ENCODE results near the gene ZBTB40.

DNA sequence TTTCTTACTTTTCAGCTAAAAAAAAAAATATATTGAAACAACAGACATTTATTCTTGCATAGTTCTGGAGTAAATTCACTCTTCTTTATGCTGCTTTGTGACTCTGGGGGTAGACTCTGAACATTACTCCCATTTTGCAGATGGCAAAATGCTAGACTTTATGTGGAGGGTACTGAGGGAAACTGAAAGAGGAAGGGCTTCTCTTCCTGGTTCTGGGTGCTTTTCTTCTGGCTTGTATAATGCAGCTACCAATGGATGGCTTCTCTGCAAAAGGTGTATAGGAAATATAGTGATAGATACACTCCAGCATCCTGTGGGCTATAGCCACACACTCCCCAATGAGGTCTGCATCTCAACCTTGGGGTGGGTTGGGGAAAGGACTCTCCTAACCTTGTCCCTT is 19.7 kb upstream of the ZBTB40 start:
- TF ChIP-seq, protein P1, sequence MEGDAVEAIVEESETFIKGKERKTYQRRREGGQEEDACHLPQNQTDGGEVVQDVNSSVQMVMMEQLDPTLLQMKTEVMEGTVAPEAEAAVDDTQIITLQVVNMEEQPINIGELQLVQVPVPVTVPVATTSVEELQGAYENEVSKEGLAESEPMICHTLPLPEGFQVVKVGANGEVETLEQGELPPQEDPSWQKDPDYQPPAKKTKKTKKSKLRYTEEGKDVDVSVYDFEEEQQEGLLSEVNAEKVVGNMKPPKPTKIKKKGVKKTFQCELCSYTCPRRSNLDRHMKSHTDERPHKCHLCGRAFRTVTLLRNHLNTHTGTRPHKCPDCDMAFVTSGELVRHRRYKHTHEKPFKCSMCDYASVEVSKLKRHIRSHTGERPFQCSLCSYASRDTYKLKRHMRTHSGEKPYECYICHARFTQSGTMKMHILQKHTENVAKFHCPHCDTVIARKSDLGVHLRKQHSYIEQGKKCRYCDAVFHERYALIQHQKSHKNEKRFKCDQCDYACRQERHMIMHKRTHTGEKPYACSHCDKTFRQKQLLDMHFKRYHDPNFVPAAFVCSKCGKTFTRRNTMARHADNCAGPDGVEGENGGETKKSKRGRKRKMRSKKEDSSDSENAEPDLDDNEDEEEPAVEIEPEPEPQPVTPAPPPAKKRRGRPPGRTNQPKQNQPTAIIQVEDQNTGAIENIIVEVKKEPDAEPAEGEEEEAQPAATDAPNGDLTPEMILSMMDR (IDR thresholded peaks at IDR 0.05 in 8 of 11, conservative IDR thresholded peaks at IDR 0.05 in 3 of 11): no peak
- no peak for TF ChIP-seq POLR2A (IDR thresholded peaks at IDR 0.05)

Data from spleen (tissue), 7 donors.